ENCODE measurements around the gene SFMBT1.

GRCh38 chr3:52973806-52974205 lies 72.1 kb downstream of the SFMBT1 start:
- TF ChIP-seq CTCF (conservative IDR thresholded peaks at IDR 0.05) (no peak), EZH2 (IDR thresholded peaks at IDR 0.05; ENCODE audit: low read depth) (no peak)

Measured in PC-9 (cell line).